NCI-H446 treated with DMSO at 0.1 percent for 48 hours (cell line): ENCODE data around the gene MRPS7.

Experiments used
- DNase-seq: peaks from one replicate; lab custom pipeline; 2025; lab: John Stamatoyannopoulos, UW

The MRPS7 gene

GRCh38 chr17:75261336-75262111 is at the start of gene MRPS7, which contains the start of gene GGA3:
Gene MRPS7, plus strand, starts transcription at chr17:75261879. Its CDS starts 22 bp downstream, at chr17:75261901.
Gene GGA3, minus strand, starts transcription at chr17:75261606. Its CDS starts 19 bp downstream, at chr17:75261587.
- peak; percentile 83 for DNase-seq

GRCh38 chr17:75218131-75218530 is 43.5 kb upstream of the MRPS7 start:
- DNase-seq, result no peak

- DNase-seq, result no peak
These were observed 41.9 kb upstream of the MRPS7 start for GRCh38 chr17:75219815-75220214.

- no peak for DNase-seq
These were observed 36.7 kb upstream of the MRPS7 start for GRCh38 chr17:75225016-75225415.

- DNase-seq, result no peak
These were observed 34.0 kb upstream of the MRPS7 start for GRCh38 chr17:75227729-75228128.

GRCh38 chr17:75228305-75228704 is 33.4 kb upstream of the MRPS7 start:
- DNase-seq, result no peak

- DNase-seq, result no peak
These were observed 32.8 kb upstream of the MRPS7 start for GRCh38 chr17:75228847-75229246.

- DNase-seq, result no peak
These were observed 30.6 kb upstream of the MRPS7 start for GRCh38 chr17:75231071-75231470.

- DNase-seq, result no peak
These were observed 29.8 kb upstream of the MRPS7 start for GRCh38 chr17:75231741-75232464.

- DNase-seq, result no peak
These were observed 28.9 kb upstream of the MRPS7 start for GRCh38 chr17:75232786-75233185.

- no peak for DNase-seq
These were observed 24.3 kb upstream of the MRPS7 start for GRCh38 chr17:75237100-75238014.

- DNase-seq, result no peak
These were observed 23.6 kb upstream of the MRPS7 start for GRCh38 chr17:75238020-75238580.

GRCh38 chr17:75238684-75239191 is 22.9 kb upstream of the MRPS7 start:
- DNase-seq, result peak; percentile 23

GRCh38 chr17:75239214-75239613 is 22.5 kb upstream of the MRPS7 start:
- DNase-seq, result no peak

GRCh38 chr17:75239778-75240393 is 21.8 kb upstream of the MRPS7 start:
- DNase-seq, result no peak

GRCh38 chr17:75240394-75241142 is 21.1 kb upstream of the MRPS7 start:
- DNase-seq, result no peak

GRCh38 chr17:75241143-75241430 is 20.6 kb upstream of the MRPS7 start:
- no peak for DNase-seq

GRCh38 chr17:75241502-75241901 is 20.2 kb upstream of the MRPS7 start:
- no peak for DNase-seq

- no peak for DNase-seq
These were observed 19.7 kb upstream of the MRPS7 start for GRCh38 chr17:75241996-75242460.

- DNase-seq, result no peak
These were observed 19.1 kb upstream of the MRPS7 start for GRCh38 chr17:75242461-75243042.
